CD4-positive, alpha-beta T cell treated with Interleukin-21 for 1 hour (primary cell): ENCODE data around the gene CBLL2.
"Not testable (repeated sequence)": the region's sequence is repeated elsewhere in the genome, so short reads cannot be mapped to it uniquely, and the experiment has no call there.

Source experiments
- DNase-seq: peaks from one replicate; pipeline ENCODE4 v3.0.0-alpha.2; 2020

The CBLL2 gene, protein sequence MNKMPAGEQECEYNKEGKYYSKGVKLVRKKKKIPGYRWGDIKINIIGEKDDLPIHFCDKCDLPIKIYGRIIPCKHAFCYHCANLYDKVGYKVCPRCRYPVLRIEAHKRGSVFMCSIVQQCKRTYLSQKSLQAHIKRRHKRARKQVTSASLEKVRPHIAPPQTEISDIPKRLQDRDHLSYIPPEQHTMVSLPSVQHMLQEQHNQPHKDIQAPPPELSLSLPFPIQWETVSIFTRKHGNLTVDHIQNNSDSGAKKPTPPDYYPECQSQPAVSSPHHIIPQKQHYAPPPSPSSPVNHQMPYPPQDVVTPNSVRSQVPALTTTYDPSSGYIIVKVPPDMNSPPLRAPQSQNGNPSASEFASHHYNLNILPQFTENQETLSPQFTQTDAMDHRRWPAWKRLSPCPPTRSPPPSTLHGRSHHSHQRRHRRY

DNA sequence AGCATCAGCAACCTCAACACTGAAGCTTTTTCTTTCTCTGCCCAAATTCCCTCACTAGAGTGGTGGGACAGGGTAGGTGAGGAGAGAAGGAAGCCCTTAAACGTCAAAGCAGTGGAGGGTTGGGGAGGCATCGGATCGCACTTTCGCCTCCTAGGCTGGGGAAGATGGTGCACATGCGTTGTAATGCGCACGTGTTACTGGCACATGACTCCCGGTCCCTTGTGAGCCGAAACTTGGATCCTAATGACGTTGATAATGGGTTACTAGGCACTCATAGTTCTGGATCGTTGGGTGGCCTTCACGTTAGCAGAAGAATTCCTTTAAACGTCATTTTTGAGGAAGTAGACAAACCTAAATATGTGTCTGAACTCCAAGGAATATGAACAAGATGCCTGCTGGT, at the start of gene CBLL2:
CBLL2 (plus strand) TSS at position 301 of the 400 bp plus-strand sequence; CDS start at position 380, 79 bp downstream.
- no peak for DNase-seq

- DNase-seq = no peak
Measured at GRCh38 chrX:22234380-22234779, 38.3 kb upstream of the CBLL2 start.

GRCh38 chrX:22237479-22237878, 35.2 kb upstream of the CBLL2 start:
- DNase-seq = no peak

DNA sequence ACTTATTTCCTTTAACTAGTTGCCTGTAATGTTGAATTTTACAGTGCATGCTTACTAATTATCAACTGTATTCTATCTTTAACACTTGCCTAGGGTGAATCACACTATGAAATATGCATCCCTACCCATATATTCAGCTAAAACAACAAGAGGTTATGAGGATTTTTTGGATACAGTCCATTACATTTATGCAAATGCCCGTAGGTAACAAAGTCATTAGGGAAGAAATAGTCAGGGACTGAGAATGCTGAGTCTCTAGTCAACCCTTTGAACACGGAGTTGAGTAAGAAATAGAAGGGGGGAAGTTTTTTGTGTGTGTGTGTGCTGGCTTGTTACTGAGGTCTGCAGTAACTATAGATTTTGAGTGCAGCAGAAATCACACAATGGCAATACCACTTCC, 26.1 kb upstream of the CBLL2 start:
- no peak for DNase-seq

DNA sequence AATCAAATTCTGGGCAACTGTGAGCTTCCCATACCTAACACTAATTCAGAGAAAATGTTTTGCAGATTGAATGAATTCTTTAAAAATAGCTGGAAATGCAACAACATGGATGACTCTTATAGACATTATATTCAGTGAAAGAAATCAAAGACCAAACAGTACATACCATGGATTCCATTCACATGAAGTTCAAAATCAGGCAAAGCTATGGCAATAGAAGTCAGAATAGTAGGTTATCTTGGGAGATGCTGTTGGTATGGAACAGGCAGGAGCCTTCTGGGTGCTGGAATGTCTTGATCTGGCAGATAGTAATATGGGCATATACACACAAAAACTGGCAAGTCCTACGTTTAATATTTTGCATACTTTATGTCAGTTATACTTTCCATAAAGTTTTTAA, 25.5 kb upstream of the CBLL2 start:
- no peak for DNase-seq

GRCh38 chrX:22248401-22248800, 24.3 kb upstream of the CBLL2 start:
- DNase-seq = no peak

DNA sequence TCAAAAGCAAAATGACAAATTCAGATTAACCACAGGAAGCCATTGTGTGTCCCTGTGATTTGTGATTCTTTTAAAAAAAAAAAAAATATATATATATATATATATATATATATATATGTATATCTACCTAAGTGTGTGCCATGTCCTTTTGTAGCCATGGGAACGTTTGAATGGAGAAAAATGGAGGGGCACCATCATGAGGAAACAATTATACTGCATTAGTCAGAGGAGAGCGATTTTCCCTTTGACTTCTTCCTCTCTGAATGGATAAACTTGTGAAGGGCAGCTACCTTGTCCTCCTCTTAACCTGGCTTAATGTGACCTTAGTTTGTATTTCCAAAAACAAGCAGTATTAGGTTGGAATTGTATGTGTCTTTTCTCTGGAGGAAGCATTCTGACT, 23.3 kb upstream of the CBLL2 start:
- DNase-seq = no peak

- no peak for DNase-seq
Measured at GRCh38 chrX:22268706-22269105, 4.0 kb upstream of the CBLL2 start.

- no peak for DNase-seq
Measured at GRCh38 chrX:22273714-22274317, 1.1 kb downstream of the CBLL2 start.

DNA sequence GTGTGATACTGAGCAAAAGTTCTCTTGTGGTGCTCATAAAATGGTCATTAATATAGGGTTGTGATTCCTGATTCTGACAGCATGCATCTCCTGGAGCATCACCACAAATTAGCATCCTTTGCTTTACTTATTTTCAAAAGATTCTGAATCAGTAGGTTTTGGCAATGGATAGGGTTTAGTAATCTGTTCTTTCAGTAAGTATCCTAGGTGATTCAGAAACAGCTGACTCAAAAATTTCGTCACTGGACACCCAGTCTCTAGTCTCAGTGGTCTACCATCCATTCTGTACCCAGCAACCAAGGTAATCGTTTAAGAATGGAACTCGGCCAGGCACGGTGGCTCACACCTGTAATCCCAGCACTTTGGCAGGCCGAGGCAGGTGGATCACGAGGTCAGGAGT, 4.1 kb downstream of the CBLL2 start:
- DNase-seq = no peak

GRCh38 chrX:22278375-22278774, 5.7 kb downstream of the CBLL2 start:
- DNase-seq = no peak

GRCh38 chrX:22289209-22289608, 16.5 kb downstream of the CBLL2 start:
- DNase-seq = not testable (repeated sequence)

DNA sequence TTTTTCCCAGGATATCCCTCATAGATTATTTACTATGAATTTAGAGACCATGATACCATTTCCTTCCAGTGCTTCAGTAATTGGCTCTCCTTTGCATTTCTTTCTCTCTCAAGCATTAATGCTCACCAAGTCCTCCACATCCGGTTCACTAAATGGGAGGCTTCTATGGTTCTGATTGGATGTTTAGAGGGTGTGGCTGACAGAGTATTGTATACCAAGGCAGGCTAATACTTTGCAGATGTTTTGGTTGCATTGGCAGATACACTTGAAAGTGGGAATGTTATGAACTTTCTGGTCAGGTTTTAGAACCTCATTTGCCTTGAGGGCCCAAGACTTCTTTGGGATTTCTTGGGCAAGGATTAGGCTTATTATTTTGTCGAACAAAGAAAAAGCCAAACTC, 24.2 kb downstream of the CBLL2 start:
- DNase-seq = no peak

- no peak for DNase-seq
Measured at GRCh38 chrX:22300130-22300529, 27.4 kb downstream of the CBLL2 start.

DNA sequence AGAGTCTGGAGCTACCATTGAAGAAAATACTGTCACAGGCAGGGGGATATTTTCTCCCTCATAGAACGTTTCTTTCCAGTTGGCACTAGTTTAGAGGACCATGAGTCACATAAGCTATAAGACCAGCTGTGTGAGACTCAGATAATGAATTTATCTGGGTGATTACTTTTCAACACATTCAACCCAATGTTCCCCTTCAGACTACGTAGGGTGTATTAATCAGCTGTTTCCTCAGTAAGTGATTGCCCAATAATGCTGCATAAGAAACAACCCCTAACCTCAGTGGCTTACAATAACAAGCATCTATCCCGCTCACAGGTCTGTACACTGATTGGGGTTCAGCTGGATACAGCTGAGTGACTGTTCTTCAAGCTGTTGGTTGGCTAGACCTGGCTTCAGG, 38.1 kb downstream of the CBLL2 start:
- DNase-seq = no peak

DNA sequence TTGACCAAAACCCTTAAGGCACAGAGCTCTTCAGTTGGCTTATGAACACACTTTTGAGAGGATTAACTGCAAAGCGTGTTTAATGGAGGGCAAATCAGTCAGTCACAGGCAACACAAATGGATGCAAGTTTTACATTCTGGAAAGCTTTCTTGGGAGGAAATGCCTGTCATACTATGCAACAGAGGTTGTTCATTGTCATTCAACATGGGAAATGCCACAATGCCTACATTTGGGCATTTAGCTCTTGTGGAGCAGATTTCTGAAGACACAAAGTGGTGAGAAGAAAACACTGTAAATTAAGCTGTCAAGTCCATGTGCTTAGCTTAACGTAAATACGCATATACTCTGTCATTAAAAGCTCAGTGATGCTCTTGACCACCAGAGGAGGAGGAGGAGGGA, 41.1 kb downstream of the CBLL2 start:
- DNase-seq = no peak

DNA sequence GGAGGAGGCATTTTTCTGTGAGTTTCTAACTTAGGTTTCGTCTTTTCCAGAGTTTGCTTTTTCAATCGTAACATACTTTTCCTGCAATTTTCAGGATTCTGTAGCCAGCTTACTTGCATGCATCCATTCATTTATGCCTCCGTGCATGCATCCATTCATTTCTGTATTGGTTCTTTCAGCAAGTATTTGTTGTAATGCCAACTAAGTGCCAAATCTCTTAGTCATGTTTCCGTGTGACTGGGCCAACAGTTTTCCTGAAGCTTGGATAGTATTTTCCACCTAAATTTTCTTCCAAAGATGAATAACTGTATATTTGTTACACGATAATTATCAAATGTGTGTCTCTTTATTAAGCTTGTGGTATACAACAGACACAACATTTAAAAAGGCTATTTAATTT, 41.5 kb downstream of the CBLL2 start:
- DNase-seq = no peak

DNA sequence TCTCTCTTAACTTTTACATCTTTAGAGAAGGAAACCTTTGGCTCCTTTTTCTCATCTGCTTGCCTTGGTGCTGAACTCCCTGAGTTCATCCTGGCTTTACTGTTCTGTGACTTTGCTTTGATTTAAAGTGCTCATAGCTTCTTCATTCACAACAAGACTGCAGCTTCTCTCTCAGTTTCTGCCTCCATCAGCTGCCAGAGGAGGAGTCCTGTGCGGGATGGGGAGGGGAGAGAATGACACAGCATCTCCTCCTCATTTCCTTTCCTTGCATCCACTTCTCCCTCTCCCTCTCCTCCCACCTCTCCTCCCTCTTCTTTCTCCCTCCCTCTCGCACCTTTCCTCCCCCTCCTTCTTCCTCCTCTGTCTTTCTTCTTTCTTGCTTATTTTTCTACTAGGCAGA, 42.0 kb downstream of the CBLL2 start:
- DNase-seq = no peak

GRCh38 chrX:22315151-22315550, 42.4 kb downstream of the CBLL2 start:
- DNase-seq = no peak

GRCh38 chrX:22320236-22320873, 47.6 kb downstream of the CBLL2 start:
- no peak for DNase-seq

DNA sequence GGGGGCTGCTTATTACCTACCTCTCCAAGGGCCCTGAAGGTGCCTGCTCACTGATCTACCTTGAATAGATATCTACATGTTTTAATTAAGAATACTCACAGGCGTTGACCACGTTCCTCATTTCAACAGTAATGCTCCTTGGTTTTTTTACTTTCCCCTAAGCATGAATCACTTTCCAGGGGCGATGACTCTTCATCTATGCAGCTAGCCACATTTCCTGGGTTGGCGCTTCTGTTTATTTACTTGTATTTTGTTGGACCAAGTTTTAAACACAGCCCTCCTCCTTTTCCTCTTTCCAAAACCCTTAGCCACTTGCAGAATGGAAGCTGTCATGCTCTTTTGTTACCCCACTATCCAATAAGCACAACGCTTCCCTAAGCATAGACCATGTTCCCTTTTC, 50.8 kb downstream of the CBLL2 start:
- no peak for DNase-seq
